Pancreas (tissue), 10 donors: ENCODE measurements around the gene TMEM198. TPM values are rescaled to one million over a fixed set of nuclear protein-coding genes. Genes with fewer than 3 reads are reported as not detected.
A peak's percentile ranks its signal among the peaks of the same experiment; 100 is the strongest.

Experiments
- ATAC-seq, 4 donors: fragments of 200-7000 bp; cut with Tn5 transposase; one replicate each; pipeline versions ENCODE4 v1.8.0 to v1.9.1; 2020; ENCODE audit warnings: mild to moderate bottlenecking in 4 of 4, moderate library complexity in 4 of 4
- DNase-seq, 6 donors: peaks; one replicate each; pipeline ENCODE4 v3.0.0-alpha.2; 2020
- FAIRE-seq: peaks from 2 replicates; lab custom pipeline; 2012; peaks lifted over from hg19 to GRCh38; lab: Jason Lieb, UNC
- H3K27ac ChIP-seq, 4 donors: fragments of 200-600 bp; sonication (generic); 1 replicate in 3 of 4; 2 replicates in 1 of 4; pipeline versions ENCODE4 v1.5.0 to v1.8.0; 2020
- H3K27me3 ChIP-seq, 4 donors: fragments of 200-600 bp; one replicate each; pipeline ENCODE4 v1.8.0; 2021
- H3K36me3 ChIP-seq, 3 donors: fragments of 200-600 bp; sonication (generic) in 1 of 3; one replicate each; pipeline versions ENCODE4 v1.5.0 to v1.8.0; 2020 to 2021
- H3K4me1 ChIP-seq, 3 donors: fragments of 200-600 bp; one replicate each; pipeline ENCODE4 v1.8.0; 2021
- H3K4me3 ChIP-seq, 4 donors: fragments of 200-600 bp; sonication (generic) in 2 of 4; one replicate each; pipeline versions ENCODE4 v1.5.0 to v1.8.0; 2020 to 2021
- H3K9me3 ChIP-seq, 4 donors: fragments of 200-600 bp; one replicate each; pipeline ENCODE4 v1.8.0; 2021
- WGBS, 2 donors: extraction: QIAGEN DNeasy Blood & Tissue Kit; methylation state at CpG; one replicate each; pipeline ENCODE4 v1.1.7; 2013; 5-methylcytosine and 5-hydroxymethylcytosine counted together
- intact Hi-C, 3 donors: fragments of 100-400 bp; cut with DNase I; formaldehyde crosslinking; loops; one replicate each; pipeline versions ENCODE4 v1.11.1 to v1.14.2; 2022
- polyA plus RNA-seq, 2 donors: library from polyadenylated mRNA; stranded (reverse); fragments of 200-250 nt; gene quantifications; one replicate each; pipeline ENCODE4 v1.2.3, GENCODE V29; 2013
- total RNA-seq, 6 donors: library from RNA; stranded (reverse); fragmentation: NEBNext Ultra II Directional in 4 of 6; extraction: Animal tissue kit (Norgen Biotek cat#: 25700) in 4 of 6; gene quantifications; one replicate each; pipeline versions ENCODE4 v1.2.1 to v1.2.4, GENCODE V29; 2021 to 2023
- TF ChIP-seq, protein P1 (sequence below), 4 donors: fragments of 200-600 bp; sonication (generic) in 3 of 4; IDR thresholded peaks; one replicate each; pipeline versions ENCODE4 v1.5.0 to v1.8.0; 2021; ENCODE audit warnings: antibody characterized with exemption in 4 of 4
- donor health status: healthy with polysubstance abuse.
- donor health status: DM: no; HTN: no; CAD: no; lungs with moderate emphysema.
- donor health status: DM: no; HTN: no; CAD: no.
- donor health status: control.
- donor health status: control.
- donor health status: Bipolar disorder and iron deficiency.
- donor health status: DM: yes; HTN: yes; CAD: no.
- donor health status: DM: no; HTN: no; CAD: no.
- donor health status: DM: no; HTN: no; CAD: no.
- donor health status: DM: yes; HTN: yes; CAD: no.

TMEM198 gene
- total and polyA plus RNA-seq, 8 donors: 2.6 to 13.3 (median 5.9) TPM

DNA sequence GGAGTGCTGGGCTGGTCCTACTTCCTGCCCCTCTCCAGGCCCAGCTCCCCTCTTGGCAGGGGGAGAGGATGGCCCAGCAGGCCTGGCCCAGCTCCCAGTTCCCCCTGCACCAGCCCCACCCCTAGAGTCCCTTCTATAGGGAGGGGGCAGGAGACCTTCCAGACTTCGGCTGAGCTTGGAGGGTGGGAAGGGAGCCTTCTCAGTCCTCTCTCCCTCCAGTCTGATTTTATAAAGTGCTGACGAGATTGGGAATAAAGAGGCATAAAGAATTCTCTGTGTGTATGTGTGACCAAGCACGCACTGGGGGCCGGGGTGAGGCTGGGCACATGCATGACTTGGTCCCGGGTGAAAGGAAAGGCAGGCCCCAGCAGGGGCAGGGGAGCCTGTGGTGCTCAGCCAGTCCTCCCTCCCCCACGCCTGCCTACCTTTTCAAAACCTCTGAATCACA, 5.3 kb upstream of the TMEM198 start:
- WGBS, 2 donors: 72 to 78% methylated on average over 6 of the region's 6 CpGs
- intact Hi-C loops: loop anchor here in 1 of 3 donors (10.0 kb wide), 2 partner anchors 74 to 106 kb away; no protein-coding TSS in a partner anchor

DNA sequence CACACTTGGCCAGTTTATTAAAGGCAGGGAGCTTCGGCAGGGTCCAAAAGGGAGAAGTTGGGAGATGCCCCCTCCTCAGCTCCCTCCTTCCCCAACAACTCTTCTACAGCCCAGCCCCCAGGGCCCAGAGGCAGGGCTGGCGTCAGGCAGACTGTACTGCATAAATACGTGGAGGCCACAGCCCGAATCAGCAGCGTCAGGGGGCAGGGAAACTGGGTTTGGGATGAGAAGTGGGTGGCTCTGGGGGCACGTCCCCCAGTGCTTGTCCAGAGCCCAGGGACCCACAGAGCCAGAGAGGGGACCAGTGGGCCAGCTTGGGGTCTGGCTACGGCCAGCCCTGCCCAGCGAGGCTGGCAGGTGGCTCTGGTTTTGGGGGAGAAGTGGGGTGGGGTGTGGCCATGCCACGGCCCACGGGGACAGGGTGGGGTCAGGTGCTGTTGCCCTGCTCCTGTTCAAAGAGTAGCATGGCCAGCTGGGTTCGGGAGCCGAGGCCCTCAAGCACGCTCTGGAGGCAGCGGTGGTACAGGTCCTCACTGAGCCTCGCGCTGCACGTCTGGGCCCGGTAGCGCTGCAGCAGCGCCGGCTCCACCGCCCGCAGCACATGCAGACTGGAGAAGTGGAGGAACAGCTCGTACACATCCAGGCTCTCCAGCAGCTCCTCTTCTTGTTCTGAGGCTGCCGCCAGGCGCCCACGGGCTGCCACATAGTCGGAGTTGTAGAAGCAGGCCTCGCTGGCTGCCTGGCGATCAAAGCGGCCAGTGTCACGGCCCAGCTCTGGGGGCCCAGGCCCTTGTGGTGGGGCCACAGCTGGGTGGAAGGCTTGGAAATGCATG, 4.7 kb upstream of the TMEM198 start:
- Histone ChIP-seq H3K36me3 (peaks cover 2 to 26% (median 19%) of the 10 kb centered on the region in 3 donors), H3K4me3 (no peak overlapping the region), H3K27ac (no peak overlapping the region), H3K4me1 (peaks cover 0 to 5% (median 4%) of the 10 kb centered on the region in 3 donors), H3K9me3 (no peaks in the 10 kb centered on the region), H3K27me3 (no peaks in the 10 kb centered on the region)
- intact Hi-C loops: loop anchor here in 1 of 3 donors (10.0 kb wide), 2 partner anchors 74 to 106 kb away; no protein-coding TSS in a partner anchor
- WGBS, 2 donors: 86 to 87% methylated on average over 30 to 32 of the region's 32 CpGs
- no peak for ATAC-seq
- no peak for FAIRE-seq
- TF ChIP-seq, protein P1, sequence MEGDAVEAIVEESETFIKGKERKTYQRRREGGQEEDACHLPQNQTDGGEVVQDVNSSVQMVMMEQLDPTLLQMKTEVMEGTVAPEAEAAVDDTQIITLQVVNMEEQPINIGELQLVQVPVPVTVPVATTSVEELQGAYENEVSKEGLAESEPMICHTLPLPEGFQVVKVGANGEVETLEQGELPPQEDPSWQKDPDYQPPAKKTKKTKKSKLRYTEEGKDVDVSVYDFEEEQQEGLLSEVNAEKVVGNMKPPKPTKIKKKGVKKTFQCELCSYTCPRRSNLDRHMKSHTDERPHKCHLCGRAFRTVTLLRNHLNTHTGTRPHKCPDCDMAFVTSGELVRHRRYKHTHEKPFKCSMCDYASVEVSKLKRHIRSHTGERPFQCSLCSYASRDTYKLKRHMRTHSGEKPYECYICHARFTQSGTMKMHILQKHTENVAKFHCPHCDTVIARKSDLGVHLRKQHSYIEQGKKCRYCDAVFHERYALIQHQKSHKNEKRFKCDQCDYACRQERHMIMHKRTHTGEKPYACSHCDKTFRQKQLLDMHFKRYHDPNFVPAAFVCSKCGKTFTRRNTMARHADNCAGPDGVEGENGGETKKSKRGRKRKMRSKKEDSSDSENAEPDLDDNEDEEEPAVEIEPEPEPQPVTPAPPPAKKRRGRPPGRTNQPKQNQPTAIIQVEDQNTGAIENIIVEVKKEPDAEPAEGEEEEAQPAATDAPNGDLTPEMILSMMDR (IDR thresholded peaks at IDR 0.05): no peak
- DNase-seq: peak in 1 of 6 donors; percentile 75

More for the DNA sequence above, 5.3 kb upstream of the TMEM198 start:
- no peaks in the 10 kb centered on the region for H3K9me3 ChIP-seq
- peaks cover 2 to 26% (median 19%) of the 10 kb centered on the region in 3 donors for H3K36me3 ChIP-seq
- no peak overlapping the region for H3K4me3 ChIP-seq
- ATAC-seq (no peak), FAIRE-seq (no peak), DNase-seq (no peak)
- no peaks in the 10 kb centered on the region for H3K27me3 ChIP-seq
- H3K4me1 ChIP-seq: peaks cover 0 to 5% (median 4%) of the 10 kb centered on the region in 3 donors
- TF ChIP-seq, protein P1 (IDR thresholded peaks at IDR 0.05): no peak
- H3K27ac ChIP-seq: no peak overlapping the region

DNA sequence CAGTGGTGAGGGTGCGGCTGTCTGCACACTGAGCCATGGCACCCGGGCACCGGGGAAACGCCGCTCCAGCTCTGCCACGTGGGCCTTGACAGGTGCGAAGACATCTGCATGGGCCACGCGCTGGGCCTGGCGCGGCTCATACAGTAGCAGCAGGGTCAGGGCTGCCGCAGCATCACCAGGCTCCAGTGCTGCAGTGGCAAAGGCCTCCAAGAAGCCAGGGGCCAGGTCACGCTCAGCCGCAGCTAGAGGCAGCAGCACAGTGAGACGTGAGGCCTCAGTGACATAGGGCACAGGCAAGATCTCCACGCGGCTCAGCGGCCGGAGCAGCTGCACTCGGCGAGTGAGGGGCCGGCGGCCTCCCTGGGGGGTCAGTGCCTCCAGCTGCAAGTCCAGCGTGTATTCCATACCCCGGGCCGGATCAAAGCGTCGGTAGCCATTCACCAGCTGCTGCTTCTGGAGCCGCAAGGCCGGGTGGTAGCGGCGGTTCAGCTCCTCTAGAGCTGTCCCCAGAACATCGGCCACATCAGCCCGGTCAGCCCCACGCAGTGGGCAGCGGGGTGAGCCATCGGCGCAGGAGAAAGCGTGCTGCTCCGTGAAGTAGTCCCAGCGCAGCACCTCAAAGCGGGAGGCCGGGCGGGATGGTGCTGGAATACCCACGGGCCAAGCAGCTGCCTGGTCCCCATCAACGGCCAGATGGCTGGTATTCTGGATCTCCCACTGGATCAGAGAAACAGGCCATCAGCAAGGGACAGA, 3.7 kb upstream of the TMEM198 start:
- Histone ChIP-seq H3K36me3 (peaks cover 2 to 26% (median 19%) of the 10 kb centered on the region in 3 donors), H3K27ac (no peak overlapping the region), H3K27me3 (no peaks in the 10 kb centered on the region), H3K4me3 (no peak overlapping the region), H3K4me1 (peaks cover 0 to 9% (median 5%) of the 10 kb centered on the region in 3 donors), H3K9me3 (no peaks in the 10 kb centered on the region)
- intact Hi-C loops: loop anchor here (2.0 to 10.0 kb wide), 4 partner anchors 75 to 105 kb away; no protein-coding TSS in a partner anchor
- WGBS, 2 donors: 90 to 92% methylated on average over 46 of the region's 46 CpGs
- ATAC-seq (no peak), FAIRE-seq (no peak), DNase-seq (peak in 2 of 6 donors; percentile 60 to 82)
- TF ChIP-seq, protein P1 (IDR thresholded peaks at IDR 0.05): no peak

DNA sequence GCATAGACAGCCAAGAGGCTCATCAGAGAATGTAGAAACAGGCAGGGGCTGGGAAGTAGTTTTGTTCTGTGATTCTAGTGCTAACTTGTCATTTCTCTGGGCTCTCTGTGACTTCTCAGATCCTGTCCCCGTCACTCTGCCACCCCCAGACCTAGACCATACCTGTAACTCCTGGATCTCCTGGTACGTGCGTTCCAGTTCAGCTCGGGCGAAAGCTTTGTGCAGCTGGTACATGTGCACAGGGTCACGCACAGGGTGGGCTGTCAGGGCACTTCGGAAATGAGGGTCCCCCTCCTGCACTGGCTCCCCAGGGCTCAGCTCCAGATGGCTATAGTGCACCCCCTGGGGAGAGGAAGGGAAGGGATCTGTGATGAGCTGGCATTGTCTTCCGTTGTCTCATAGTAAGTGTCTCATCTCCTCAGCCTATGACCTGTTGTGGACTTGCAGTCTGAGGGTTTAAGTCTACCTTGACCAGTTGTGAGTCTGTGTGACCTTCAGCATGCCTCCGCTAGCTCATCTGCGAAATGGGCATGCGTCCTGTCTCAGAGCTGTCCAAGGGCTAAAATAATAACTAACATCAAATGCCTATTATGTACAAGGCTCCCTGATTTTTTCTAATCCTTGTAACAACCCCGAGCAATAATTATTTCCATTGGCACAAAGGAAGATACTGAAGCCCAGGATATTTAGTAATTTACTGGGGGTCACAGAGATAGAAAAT, 2.9 kb upstream of the TMEM198 start:
- TF ChIP-seq, protein P1 (IDR thresholded peaks at IDR 0.05): no peak
- Histone ChIP-seq H3K4me1 (peaks cover 0 to 9% (median 5%) of the 10 kb centered on the region in 3 donors), H3K4me3 (no peak overlapping the region), H3K27ac (no peak overlapping the region), H3K9me3 (no peaks in the 10 kb centered on the region), H3K27me3 (no peaks in the 10 kb centered on the region), H3K36me3 (peaks cover 2 to 26% (median 19%) of the 10 kb centered on the region in 3 donors)
- DNase-seq (peak in 1 of 6 donors; percentile 76), FAIRE-seq (no peak), ATAC-seq (no peak)
- intact Hi-C loops: loop anchor here in 2 of 3 donors (2.0 to 5.0 kb wide), 2 partner anchors 101 to 102 kb away; no protein-coding TSS in a partner anchor
- 80 to 87% methylated on average over 12 of the region's 12 CpGs for WGBS, 2 donors
